T-cell (primary cell): ENCODE results near the gene KANSL1. TPM values are rescaled to one million over a fixed set of nuclear protein-coding genes. Genes with fewer than 3 reads are reported as not detected.
"Not testable (repeated sequence)": the region's sequence is repeated elsewhere in the genome, so short reads cannot be mapped to it uniquely, and the experiment has no call there.

Experiments used
- ATAC-seq, 4 experiments: fragments of 200-7000 bp in 3 of 4; fragments of 150-1000 bp in 1 of 4; cut with Tn5 transposase; replicated peaks in 1 of 4; 1 replicate in 3 of 4; 2 replicates in 1 of 4; pipeline ENCODE4 v1.10.0; 2021; ENCODE audit warnings: moderate library complexity in 3 of 4, mild to moderate bottlenecking in 2 of 4, moderate number of reproducible peaks in 1 of 4
- CTCF ChIA-PET, 2 donors: fragments of 300-600 bp; sonication (Branson Sonifier 250); formaldehyde crosslinking; loops; one replicate each; lab custom pipeline; 2022; ENCODE audit warnings: antibody characterized with exemption in 2 of 2; lab: Charles Lee
- POLR2A ChIA-PET, 2 donors: fragments of 300-600 bp; sonication (Branson Sonifier 250); formaldehyde crosslinking; loops; one replicate each; lab custom pipeline; 2022; ENCODE audit warnings: antibody characterized with exemption in 2 of 2; lab: Charles Lee
- DNase-seq, 35 experiments: peaks; one replicate each; pipeline versions ENCODE4 v3.0.0 to v3.0.0-alpha.2; 2013 to 2023
- H3K27ac ChIP-seq: one replicate; pipeline ENCODE4 v1.5.1; 2013; ENCODE audit warnings: low read length
- H3K27me3 ChIP-seq, 2 experiments: replicated peaks in 1 of 2; 1 replicate in 1 of 2; 2 replicates in 1 of 2; pipeline versions ENCODE4 v1.6.1 to v1.7.0; 2013; ENCODE audit warnings: low read length in 1 of 2, mixed read lengths in 1 of 2; ENCODE audit not compliant: control insufficient read depth in 2 of 2, insufficient read depth in 2 of 2; ENCODE audit errors: extremely low read depth in 1 of 2
- H3K36me3 ChIP-seq, 2 donors: 1 replicate in 1 of 2; 2 replicates in 1 of 2; pipeline versions ENCODE4 v1.6.1 to v1.7.0; 2013; ENCODE audit warnings: low read length in 1 of 2; ENCODE audit not compliant: control insufficient read depth in 2 of 2, insufficient read depth in 1 of 2; ENCODE audit errors: extremely low read depth in 1 of 2
- H3K4me1 ChIP-seq, 2 experiments: 1 replicate in 1 of 2; 2 replicates in 1 of 2; pipeline versions ENCODE4 v1.6.1 to v1.7.0; 2013; ENCODE audit warnings: low read length in 2 of 2, mixed read lengths in 1 of 2; ENCODE audit not compliant: insufficient read depth in 2 of 2, control insufficient read depth in 1 of 2; ENCODE audit errors: extremely low read depth in 1 of 2
- H3K4me3 ChIP-seq, 2 donors: 1 replicate in 1 of 2; 2 replicates in 1 of 2; pipeline versions ENCODE4 v1.5.1 to v1.7.0; 2013; ENCODE audit warnings: mild to moderate bottlenecking in 2 of 2, low read length in 1 of 2, moderate library complexity in 1 of 2; ENCODE audit not compliant: control insufficient read depth in 1 of 2; ENCODE audit errors: extremely low read depth in 1 of 2
- H3K9me3 ChIP-seq: 2 replicates; pipeline ENCODE4 v1.7.0; 2013
- H3K27ac Mint-ChIP-seq, 2 donors: one replicate each; pipeline ENCODE4 v1.8.0; 2020 to 2021; ENCODE audit warnings: mild to moderate bottlenecking in 2 of 2, mixed read lengths in 2 of 2
- H3K27me3 Mint-ChIP-seq, 2 donors: one replicate each; pipeline ENCODE4 v1.8.0; 2021 to 2022; ENCODE audit warnings: mixed read lengths in 2 of 2
- H3K36me3 Mint-ChIP-seq: one replicate; pipeline ENCODE4 v1.8.0; 2021; ENCODE audit warnings: mixed read lengths
- H3K4me1 Mint-ChIP-seq, 3 donors: one replicate each; pipeline ENCODE4 v1.8.0; 2020 to 2022; ENCODE audit warnings: mixed read lengths in 3 of 3, mild to moderate bottlenecking in 1 of 3
- H3K4me3 Mint-ChIP-seq, 3 donors: one replicate each; pipeline ENCODE4 v1.8.0; 2020 to 2022; ENCODE audit warnings: mild to moderate bottlenecking in 3 of 3, mixed read lengths in 3 of 3, moderate library complexity in 3 of 3
- H3K9me3 Mint-ChIP-seq, 3 donors: one replicate each; pipeline ENCODE4 v1.8.0; 2020 to 2022; ENCODE audit warnings: mixed read lengths in 3 of 3
- WGBS: methylation state at CpG from one replicate; pipeline ENCODE4 v1.1.5; 2013; ENCODE audit warnings: missing lambda C conversion rate; ENCODE audit not compliant: insufficient coverage; 5-methylcytosine and 5-hydroxymethylcytosine counted together
- total RNA-seq, 35 experiments: library from RNA in 6 of 35; stranded (reverse) in 6 of 35; fragments of 120-200 nt in 1 of 35; gene quantifications; one replicate each; pipeline versions ENCODE4 v1.2.1 to v1.2.4 and lab custom pipeline; 2013 to 2026

Gene KANSL1
- total RNA-seq, 5 donors from 2014 or later (not counting 1 experiment from before 2014, with no cell fraction given), result 113 to 301 (median 160) TPM

- ChIA-PET POLR2A (no interaction called here), CTCF (no interaction called here)
- Mint-ChIP-seq H3K36me3 (peaks cover 32% of the 10 kb centered on the region), H3K27ac (peak overlapping the region; percentile 13 to 49), H3K27me3 (no peaks in the 10 kb centered on the region), H3K4me1 (peaks cover 13 to 36% (median 25%) of the 10 kb centered on the region in 3 donors), H3K4me3 (no peak overlapping the region), H3K9me3 (no peaks in the 10 kb centered on the region)
- Histone ChIP-seq H3K27ac (no peak overlapping the region), H3K9me3 (no peaks in the 10 kb centered on the region), H3K4me1 (peaks cover 0 to 9% of the 10 kb centered on the region in 2 experiments), H3K4me3 (no peak overlapping the region), H3K36me3 (peaks cover 16 to 39% of the 10 kb centered on the region in 2 donors), H3K27me3 (no peaks in the 10 kb centered on the region)
- no peak for ATAC-seq
- no peak for DNase-seq
- WGBS, result 90% methylated on average over 11 of the region's 17 CpGs
Observed at GRCh38 chr17:46026166-46027047, 166.8 kb downstream of the KANSL1 start.

- no peaks in the 10 kb centered on the region for H3K9me3 ChIP-seq
- H3K27me3 Mint-ChIP-seq, result no peaks in the 10 kb centered on the region
- ATAC-seq (no peak), DNase-seq (no peak)
- H3K36me3 Mint-ChIP-seq, result peaks cover 25% of the 10 kb centered on the region
- H3K4me1 Mint-ChIP-seq, result peaks cover 15 to 40% (median 24%) of the 10 kb centered on the region in 3 donors
- peaks cover 0 to 17% of the 10 kb centered on the region in 2 experiments for H3K4me1 ChIP-seq
- H3K27ac ChIP-seq, result no peak overlapping the region
- 97% methylated on average over 5 of the region's 8 CpGs for WGBS
- no peaks in the 10 kb centered on the region for H3K27me3 ChIP-seq
- peak overlapping the region; percentile 13 to 63 for H3K27ac Mint-ChIP-seq
- H3K9me3 Mint-ChIP-seq, result no peaks in the 10 kb centered on the region
- no peak overlapping the region for H3K4me3 ChIP-seq
- no peak overlapping the region for H3K4me3 Mint-ChIP-seq
- POLR2A ChIA-PET, result no interaction called here
- CTCF ChIA-PET, result no interaction called here
- peaks cover 8 to 31% of the 10 kb centered on the region in 2 donors for H3K36me3 ChIP-seq
Observed at GRCh38 chr17:46025510-46026165, 167.6 kb downstream of the KANSL1 start.

DNA sequence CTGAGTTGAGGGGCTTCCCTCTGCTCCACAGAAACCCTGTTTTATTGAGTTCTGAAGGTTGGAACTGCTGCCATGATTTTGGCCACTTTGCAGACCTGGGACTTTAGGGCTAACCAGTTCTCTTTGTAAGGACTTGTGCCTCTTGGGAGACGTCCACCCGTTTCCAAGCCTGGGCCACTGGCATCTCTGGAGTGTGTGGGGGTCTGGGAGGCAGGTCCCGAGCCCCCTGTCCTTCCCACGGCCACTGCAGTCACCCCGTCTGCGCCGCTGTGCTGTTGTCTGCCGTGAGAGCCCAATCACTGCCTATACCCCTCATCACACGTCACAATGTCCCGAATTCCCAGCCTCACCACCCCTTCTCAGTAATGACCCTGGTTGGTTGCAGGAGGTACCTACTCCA is 168.2 kb downstream of the KANSL1 start:
- Mint-ChIP-seq H3K36me3 (peaks cover 19% of the 10 kb centered on the region), H3K4me3 (no peak overlapping the region), H3K27ac (peak overlapping the region; percentile 6 to 63), H3K9me3 (no peaks in the 10 kb centered on the region), H3K27me3 (no peaks in the 10 kb centered on the region), H3K4me1 (peaks cover 17 to 42% (median 24%) of the 10 kb centered on the region in 3 donors)
- Histone ChIP-seq H3K36me3 (peaks cover 6 to 26% of the 10 kb centered on the region in 2 donors), H3K9me3 (no peaks in the 10 kb centered on the region), H3K4me1 (peaks cover 0 to 23% of the 10 kb centered on the region in 2 experiments), H3K27ac (no peak overlapping the region), H3K4me3 (no peak overlapping the region), H3K27me3 (no peaks in the 10 kb centered on the region)
- WGBS, result 100% methylated on average over 1 of the region's 10 CpGs
- ChIA-PET CTCF (no interaction called here), POLR2A (no interaction called here)
- no peak for ATAC-seq
- DNase-seq, result no peak

GRCh38 chr17:46024590-46024989 is 168.6 kb downstream of the KANSL1 start:
- no peak overlapping the region for H3K27ac Mint-ChIP-seq
- no peaks in the 10 kb centered on the region for H3K27me3 Mint-ChIP-seq
- H3K4me3 ChIP-seq, result no peak overlapping the region
- CTCF ChIA-PET, result no interaction called here
- no peaks in the 10 kb centered on the region for H3K27me3 ChIP-seq
- POLR2A ChIA-PET, result no interaction called here
- peaks cover 0 to 27% of the 10 kb centered on the region in 2 experiments for H3K4me1 ChIP-seq
- ATAC-seq (no peak), DNase-seq (no peak)
- H3K9me3 Mint-ChIP-seq, result no peaks in the 10 kb centered on the region
- peaks cover 6 to 23% of the 10 kb centered on the region in 2 donors for H3K36me3 ChIP-seq
- H3K9me3 ChIP-seq, result no peaks in the 10 kb centered on the region
- peaks cover 16% of the 10 kb centered on the region for H3K36me3 Mint-ChIP-seq
- 83% methylated on average over 8 of the region's 14 CpGs for WGBS
- H3K4me1 Mint-ChIP-seq, result peaks cover 19 to 44% (median 22%) of the 10 kb centered on the region in 3 donors
- no peak overlapping the region for H3K4me3 Mint-ChIP-seq
- H3K27ac ChIP-seq, result no peak overlapping the region

- no peak overlapping the region for H3K27ac ChIP-seq
- no peaks in the 10 kb centered on the region for H3K27me3 ChIP-seq
- POLR2A ChIA-PET, result no interaction called here
- peaks cover 11% of the 10 kb centered on the region for H3K36me3 Mint-ChIP-seq
- DNase-seq, result no peak
- no peak overlapping the region for H3K4me3 Mint-ChIP-seq
- peaks cover 15 to 43% (median 16%) of the 10 kb centered on the region in 3 donors for H3K4me1 Mint-ChIP-seq
- peak overlapping the region; percentile 11 to 46 for H3K27ac Mint-ChIP-seq
- no peaks in the 10 kb centered on the region for H3K27me3 Mint-ChIP-seq
- H3K36me3 ChIP-seq, result peaks cover 6 to 20% of the 10 kb centered on the region in 2 donors
- no peaks in the 10 kb centered on the region for H3K9me3 ChIP-seq
- 89% methylated on average over 10 of the region's 24 CpGs for WGBS
- H3K4me1 ChIP-seq, result peaks cover 0 to 31% of the 10 kb centered on the region in 2 experiments
- no peak for ATAC-seq
- H3K9me3 Mint-ChIP-seq, result no peaks in the 10 kb centered on the region
- no peak overlapping the region for H3K4me3 ChIP-seq
- CTCF ChIA-PET, result no interaction called here
Observed at GRCh38 chr17:46023783-46024388, 169.3 kb downstream of the KANSL1 start.

- H3K4me1 Mint-ChIP-seq, result peaks cover 12 to 44% (median 19%) of the 10 kb centered on the region in 3 donors
- 100% methylated on average over 3 of the region's 7 CpGs for WGBS
- H3K4me3 ChIP-seq, result not testable (repeated sequence)
Observed at GRCh38 chr17:46023366-46023765, 169.9 kb downstream of the KANSL1 start.

More at GRCh38 chr17:46023366-46023765, 169.9 kb downstream of the KANSL1 start:
- DNase-seq, H3K36me3 Mint-ChIP-seq, H3K27ac ChIP-seq, H3K27me3 Mint-ChIP-seq, H3K9me3 ChIP-seq, H3K27me3 ChIP-seq, H3K9me3 Mint-ChIP-seq, CTCF ChIA-PET, H3K4me3 Mint-ChIP-seq, ATAC-seq, POLR2A ChIA-PET: not testable (repeated sequence)
- peak overlapping the region in 1 of 2 donors; percentile 23 for H3K27ac Mint-ChIP-seq
- peaks cover 0 to 36% of the 10 kb centered on the region in 2 experiments for H3K4me1 ChIP-seq
- H3K36me3 ChIP-seq, result peaks cover 6 to 20% of the 10 kb centered on the region in 2 donors
